Astrocyte of the hippocampus (primary cell): ENCODE data around the gene ITGAV.

Experiments
- DNase-seq: peaks from one replicate; pipeline ENCODE4 v3.0.0; 2011; ENCODE audit warnings: low read depth, low spot score

Gene ITGAV

GRCh38 chr2:186573531-186573930 is 16.3 kb upstream of the ITGAV start:
- no peak for DNase-seq

GRCh38 chr2:186575302-186575701 is 14.6 kb upstream of the ITGAV start:
- peak; percentile 98 for DNase-seq

DNA sequence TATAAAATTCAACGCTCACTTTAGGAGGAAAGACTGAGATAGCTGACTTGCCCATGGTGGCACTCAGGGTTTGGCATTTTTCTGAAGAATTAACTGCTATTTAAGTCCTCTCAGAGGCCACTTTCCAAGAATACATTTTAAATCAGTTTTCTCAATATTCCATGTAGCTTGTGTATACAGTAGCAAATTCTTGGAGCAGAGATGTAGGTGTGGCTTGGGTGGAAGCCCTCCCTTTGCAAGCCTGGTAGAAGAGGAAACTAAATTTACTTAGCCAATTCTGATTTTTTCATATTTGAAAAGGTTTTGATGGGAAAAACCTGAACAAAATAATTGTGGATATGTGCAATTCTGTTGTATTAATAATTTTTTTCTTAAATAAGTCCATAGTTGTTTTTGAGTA is 14.0 kb upstream of the ITGAV start:
- DNase-seq, result peak; percentile 50

DNA sequence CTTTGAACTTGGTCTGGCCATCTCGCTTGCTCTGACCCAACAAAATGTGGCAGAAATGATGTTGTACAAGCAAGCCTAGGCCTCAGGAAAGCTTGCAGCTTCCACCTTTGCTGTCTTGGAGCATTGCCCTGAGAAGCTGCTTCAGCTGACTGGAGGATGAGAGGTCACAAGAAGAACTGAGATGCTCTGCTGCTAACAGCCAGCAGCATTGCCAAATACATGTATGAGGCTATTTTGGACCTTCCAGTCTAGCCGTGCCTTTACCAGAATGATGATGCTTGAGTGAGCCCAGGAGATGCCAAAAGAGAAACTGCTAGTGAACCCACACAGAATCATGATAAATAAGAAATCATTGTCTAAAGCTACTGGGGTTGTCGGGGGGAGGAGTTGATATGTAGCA is 13.2 kb upstream of the ITGAV start:
- no peak for DNase-seq

DNA sequence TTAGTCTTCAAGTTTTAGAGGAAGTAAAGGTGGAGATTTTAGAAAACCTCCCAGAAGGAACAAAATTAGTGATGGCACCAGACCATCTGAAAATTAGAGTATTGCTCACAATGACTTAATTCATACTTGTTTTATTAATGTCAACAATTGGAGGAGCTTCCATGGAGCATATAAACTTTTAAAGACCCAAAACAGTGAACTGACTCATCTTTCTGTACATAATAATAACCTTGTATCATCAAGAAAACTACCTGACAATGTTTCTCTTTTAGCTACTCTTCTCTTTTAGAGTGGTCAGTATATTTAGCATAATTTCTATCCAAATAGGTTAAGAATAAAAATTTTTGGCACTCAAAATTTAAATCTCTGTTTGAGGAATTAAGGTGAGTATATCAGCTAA is 7.2 kb upstream of the ITGAV start:
- no peak for DNase-seq

GRCh38 chr2:186584053-186584452 is 5.8 kb upstream of the ITGAV start:
- no peak for DNase-seq

DNA sequence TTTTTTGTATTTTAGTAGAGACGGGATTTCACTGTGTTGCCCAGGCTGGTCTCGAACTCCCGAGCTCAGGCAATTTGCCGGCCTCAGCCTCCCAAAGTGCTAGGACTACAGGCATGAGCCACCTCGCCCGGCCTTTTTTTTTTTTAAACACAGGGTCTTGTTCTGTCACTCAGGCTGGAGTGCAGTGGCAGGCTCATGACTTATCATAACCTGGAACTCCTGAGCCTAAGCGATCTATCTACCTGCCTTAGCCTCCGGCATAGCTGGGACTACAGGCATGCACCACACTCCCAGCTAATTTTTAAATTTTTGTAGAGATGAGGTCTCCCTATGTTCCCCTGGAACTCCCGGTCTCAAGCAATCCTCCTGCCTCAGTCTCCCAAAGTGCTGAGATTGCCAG is 1.4 kb upstream of the ITGAV start:
- DNase-seq, result no peak

DNA sequence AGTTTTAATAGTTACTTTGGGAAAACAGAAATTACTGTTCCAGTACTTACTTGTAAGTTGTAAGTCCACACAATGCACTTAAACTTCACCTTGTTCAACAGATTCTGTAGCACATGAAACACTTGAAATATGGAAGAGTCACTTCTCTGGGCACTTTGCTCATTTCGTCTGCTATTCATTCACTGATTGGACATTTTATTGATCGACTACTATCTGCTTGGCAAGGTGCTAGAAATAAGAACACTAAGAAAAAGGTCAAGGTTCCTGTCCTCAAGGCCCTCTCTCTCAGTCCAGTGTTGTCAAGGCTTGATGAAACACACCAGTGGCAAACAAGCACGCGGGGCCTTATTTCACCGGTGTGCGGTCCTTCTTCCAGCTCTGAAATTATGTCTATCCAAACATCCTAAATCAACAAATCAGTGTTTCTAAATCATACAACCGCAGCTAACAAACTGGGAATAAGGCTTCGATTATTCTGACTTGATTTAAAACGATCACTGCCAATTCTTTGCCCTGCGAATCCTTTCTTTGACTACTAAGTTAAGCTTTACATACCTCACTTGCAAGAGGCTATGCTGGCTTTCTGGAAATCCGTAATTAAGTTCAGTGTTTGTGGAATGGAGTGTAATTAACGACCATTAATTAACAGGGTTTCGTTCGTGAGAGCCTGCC is 780 bp upstream of the ITGAV start:
- no peak for DNase-seq

GRCh38 chr2:186590350-186590758 is 498 bp downstream of the ITGAV start:
- peak; percentile 75 for DNase-seq

DNA sequence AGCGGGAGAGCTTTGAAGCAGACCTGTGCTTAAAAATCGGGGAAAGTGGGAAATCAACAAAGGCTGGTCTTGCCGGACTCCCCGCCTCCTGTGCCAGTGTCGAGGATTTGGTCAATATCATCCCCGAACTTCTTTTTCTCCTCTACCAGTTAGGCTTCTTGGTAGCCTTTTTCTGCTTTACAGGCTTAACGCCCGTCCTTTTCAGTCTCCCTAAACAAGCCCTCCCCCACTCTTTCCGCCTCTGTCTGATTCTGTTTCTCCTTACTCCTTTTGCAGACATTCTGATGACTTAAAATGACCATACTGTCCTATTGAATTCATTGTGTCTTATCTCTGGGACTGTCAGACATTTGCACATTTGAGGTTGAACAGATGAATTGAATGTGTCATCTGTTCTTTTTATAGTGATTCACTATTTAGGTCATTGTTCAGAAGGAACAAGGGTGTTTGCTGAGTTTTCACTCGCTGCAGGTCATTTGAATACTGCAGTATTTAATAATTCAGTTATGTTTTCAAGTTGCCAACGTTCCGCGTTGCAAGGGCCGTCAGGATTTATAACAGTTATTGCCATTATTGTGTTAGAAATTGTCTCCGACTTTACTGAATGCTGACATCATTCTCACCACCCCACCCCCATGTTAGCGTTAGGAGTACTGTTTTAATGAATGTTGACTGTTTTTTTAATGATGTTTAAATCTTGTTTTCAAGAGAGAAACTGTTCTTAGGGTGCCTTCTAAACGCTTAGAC is 1.1 kb downstream of the ITGAV start:
- peak; percentile 70 for DNase-seq

DNA sequence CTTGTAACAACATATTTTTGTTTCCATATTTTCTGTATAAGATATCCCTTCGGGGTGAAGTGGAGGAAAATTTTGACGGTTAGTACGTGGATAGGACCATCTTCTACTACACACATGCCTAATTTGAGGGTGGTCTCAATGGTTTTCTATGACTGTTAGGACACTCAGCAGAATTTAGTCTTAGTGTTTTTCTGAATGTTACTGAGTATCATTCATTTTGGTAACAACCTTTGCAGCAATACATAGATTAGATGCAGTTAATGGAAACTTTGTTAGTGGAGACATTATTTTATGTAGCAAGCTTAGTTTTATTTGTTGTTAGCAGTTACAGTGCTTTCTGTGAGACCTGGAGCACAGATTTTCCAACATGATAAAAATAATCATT is 1.6 kb downstream of the ITGAV start:
- no peak for DNase-seq

- DNase-seq, result no peak
These were observed 2.5 kb downstream of the ITGAV start for GRCh38 chr2:186592137-186592875.

GRCh38 chr2:186593523-186593922 is 3.7 kb downstream of the ITGAV start:
- no peak for DNase-seq

DNA sequence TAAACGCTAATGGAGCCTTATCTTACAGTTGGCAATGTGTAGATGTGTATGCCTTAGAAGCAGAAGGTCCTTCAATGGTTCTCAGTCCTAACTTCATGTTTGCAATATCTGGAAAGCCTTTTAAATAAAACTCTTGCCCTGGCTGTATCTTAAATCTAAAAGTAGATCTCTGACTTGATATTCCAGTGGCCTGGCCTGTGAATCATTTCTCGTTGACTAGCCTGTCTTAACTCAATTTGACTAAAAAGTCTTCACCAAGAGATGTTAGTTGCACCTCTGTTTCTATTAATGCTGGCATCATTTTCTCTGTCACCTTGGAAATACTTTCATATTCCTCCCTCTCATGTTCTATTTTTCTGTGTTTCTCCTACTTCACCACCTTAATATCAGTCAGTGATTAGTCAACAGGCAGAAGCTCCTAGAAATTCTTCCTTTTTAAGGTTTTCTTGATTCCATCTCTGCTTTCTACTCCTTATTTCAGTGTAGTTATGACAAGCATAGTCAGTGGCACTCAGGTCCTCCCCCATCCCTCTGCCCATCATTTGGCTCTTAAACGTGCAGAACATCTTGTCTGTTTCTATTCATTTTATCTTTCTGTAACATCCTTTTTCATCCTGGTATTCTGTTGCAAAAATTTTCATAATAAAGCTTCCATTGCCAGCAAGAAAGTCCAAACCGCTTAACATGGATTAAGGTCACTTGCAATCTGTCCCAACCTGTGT is 4.3 kb downstream of the ITGAV start:
- no peak for DNase-seq

GRCh38 chr2:186595219-186595618 is 5.4 kb downstream of the ITGAV start:
- peak; percentile 53 for DNase-seq

DNA sequence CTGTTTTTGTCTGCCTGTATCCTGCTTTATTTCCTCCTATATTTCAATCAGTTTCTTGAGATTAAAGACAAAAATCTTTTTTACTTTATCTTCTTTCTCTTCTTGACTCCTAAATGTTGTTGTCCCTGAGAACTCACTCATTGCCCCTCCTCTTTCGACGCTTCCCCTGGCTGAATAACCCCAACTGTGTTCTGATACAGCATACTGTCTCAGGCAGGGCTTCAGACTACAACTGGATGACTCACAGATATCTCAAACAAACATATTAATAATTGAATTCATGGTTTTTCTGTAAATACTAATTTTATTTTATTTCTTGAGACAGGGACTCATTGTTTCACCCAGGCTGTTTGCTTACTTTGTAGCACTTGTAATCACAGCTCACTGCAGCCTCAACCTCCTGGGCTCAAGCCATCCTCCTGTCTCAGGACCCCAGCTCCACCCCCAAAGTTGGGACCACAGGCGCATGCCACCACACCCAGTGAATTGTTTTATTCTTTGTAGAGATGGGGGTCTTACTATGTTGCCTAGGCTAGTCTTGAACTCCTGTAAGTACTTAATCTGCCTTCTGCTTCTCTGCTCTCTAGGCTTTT is 9.4 kb downstream of the ITGAV start:
- no peak for DNase-seq

DNA sequence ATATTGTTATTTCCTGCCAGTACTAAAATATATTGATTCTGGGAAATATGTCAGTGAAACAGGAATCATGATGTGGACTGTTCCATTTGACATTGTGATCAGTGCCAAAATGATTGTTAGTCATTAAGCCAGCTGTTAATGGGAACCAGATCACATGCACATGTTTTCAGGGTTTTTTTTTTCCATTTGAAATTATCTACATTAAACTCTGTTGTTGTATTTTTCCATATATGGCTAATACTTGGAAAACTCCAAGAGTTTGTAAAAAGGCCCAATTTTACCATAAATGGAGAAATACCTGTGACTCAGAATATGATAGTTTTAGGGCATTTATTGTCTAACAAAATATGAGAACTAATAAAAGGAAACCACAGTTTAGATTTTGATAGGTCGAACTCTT is 13.4 kb downstream of the ITGAV start:
- DNase-seq, result no peak

DNA sequence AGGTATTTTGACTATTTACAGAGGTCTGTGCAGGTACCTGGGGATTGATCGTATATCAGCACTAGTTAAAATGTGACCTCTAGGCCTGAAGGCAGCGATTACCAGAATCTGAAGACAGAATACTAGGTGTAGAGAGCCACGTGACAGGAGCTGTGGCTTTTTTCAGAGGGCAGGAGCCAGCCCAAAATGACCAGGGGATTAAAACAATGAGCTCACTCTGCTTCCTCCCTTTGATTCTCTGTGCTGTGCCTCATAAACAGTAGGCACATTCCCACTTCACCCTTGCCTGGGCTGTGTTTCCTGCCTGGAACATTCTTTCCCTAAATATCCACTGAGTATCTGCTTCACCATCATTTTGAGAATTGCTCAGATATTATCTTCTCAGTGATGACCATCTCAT is 15.2 kb downstream of the ITGAV start:
- peak; percentile 36 for DNase-seq

DNA sequence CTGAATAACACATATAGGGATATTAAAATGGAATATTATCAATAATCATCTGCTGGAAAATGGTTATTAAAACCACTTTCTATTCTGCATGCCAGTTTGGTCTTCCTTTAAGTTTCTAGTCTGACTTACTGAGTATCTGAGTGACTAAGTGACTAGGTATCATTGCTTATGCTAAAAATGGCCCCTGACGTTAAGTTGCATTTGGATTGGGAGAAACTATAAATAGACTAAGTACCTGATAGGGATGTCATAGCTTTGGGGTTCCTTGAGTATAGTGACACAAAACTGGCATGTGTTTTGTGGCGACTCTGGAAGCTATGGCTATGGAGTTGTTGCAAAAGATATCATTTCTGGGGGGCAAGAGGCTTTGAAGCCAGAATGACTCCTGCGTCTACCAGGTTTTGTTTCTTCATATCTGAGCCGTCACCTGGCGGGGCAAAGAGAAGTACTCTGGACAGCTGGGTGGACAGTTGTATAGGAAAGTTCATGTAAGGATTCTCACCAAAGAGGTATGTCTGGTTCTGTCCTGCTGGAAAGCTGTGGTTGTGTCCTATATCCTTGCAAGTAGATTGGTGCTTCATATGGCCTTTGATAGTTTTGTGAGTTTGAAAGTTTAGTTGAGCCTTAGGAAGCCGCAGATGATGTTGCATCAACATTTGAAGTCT is 17.9 kb downstream of the ITGAV start:
- DNase-seq, result no peak

DNA sequence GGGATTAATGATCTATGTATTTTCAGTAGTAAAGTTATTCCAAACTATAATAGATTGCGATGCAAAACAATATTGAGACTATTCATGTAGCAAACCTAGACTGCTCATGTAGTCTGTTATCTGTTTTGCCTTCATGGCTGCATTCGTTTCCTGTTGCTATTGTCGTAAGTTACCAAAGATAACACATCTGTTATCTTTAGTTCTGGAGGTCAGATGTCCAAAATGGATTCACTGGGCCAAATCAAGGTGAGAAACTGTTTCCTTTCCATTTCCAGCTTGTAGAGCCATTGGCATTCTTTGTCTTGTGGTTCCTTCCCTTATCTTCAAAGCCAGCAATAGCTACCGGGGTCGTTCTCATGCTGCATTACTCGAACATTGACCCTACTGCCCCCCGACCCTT is 20.9 kb downstream of the ITGAV start:
- DNase-seq, result no peak

DNA sequence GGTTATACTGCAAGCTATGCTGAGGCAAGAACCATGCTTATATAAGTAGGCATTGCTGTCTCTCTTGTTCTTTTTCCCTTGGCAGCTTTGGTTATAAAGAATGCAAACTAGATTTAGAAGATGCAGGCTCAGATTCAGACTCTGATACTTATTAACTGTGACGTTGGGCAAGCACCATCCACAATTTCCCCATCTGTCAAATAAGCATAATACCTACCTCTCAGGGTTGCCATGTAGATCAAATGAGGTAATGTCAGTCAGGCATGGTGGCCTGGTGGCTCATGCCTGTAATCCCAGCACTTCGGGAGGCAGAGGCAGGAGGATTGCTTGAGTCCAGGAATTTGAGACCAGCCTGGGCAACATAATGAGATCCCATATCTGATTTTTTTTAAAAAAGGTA is 21.7 kb downstream of the ITGAV start:
- DNase-seq, result no peak
